Measurements from ENCODE around the gene CAV1.

CAV1 gene

GRCh38 chr7:116565981-116566380 lies 41.1 kb downstream of the CAV1 start:
- no peaks in the 10 kb centered on the region for H3F3A ChIP-seq (ENCODE audit: low read depth)
- peaks cover 15% of the 10 kb centered on the region for H3K4me1 ChIP-seq (ENCODE audit: insufficient read depth, low read length, poor library complexity, severe bottlenecking)
- H3K4me3 ChIP-seq (ENCODE audit: low read length, poor library complexity, severe bottlenecking): no peak overlapping the region
- H3K27me3 ChIP-seq (ENCODE audit: insufficient read depth, low read length, poor library complexity, severe bottlenecking): no peaks in the 10 kb centered on the region
- no peaks in the 10 kb centered on the region for H3K36me3 ChIP-seq (ENCODE audit: insufficient read depth, low read length)
- H3K4me2 ChIP-seq (ENCODE audit: low read depth, low read length, poor library complexity, severe bottlenecking): no peak overlapping the region
- no peaks in the 10 kb centered on the region for H4K20me1 ChIP-seq (ENCODE audit: insufficient read depth, low read length, poor library complexity, severe bottlenecking)
- H3K79me2 ChIP-seq (ENCODE audit: insufficient read depth, low read length): no peaks in the 10 kb centered on the region
- H3K9me3 ChIP-seq (ENCODE audit: insufficient read depth, low read depth, low read length): no peaks in the 10 kb centered on the region
- TF ChIP-seq CTCF (conservative IDR thresholded peaks at IDR 0.05; ENCODE audit: low read length) (no peak), EZH2phosphoT487 (IDR thresholded peaks at IDR 0.05; ENCODE audit: borderline replicate concordance) (no peak)
- no peaks in the 10 kb centered on the region for H3K9me2 ChIP-seq (replicated peaks; ENCODE audit: low read depth, low read length)
- H2AFZ ChIP-seq (ENCODE audit: low read length): no peak overlapping the region
- no peak overlapping the region for H3K9ac ChIP-seq (ENCODE audit: low read depth, low read length, poor library complexity, severe bottlenecking)

- Histone ChIP-seq H3K4me1 (ENCODE audit: insufficient read depth, low read length, poor library complexity, severe bottlenecking) (peaks cover 15% of the 10 kb centered on the region), H2AFZ (ENCODE audit: low read length) (no peak overlapping the region), H3K36me3 (ENCODE audit: insufficient read depth, low read length) (no peaks in the 10 kb centered on the region), H3K79me2 (ENCODE audit: insufficient read depth, low read length) (no peaks in the 10 kb centered on the region), H3K4me3 (ENCODE audit: low read length, poor library complexity, severe bottlenecking) (no peak overlapping the region), H4K20me1 (ENCODE audit: insufficient read depth, low read length, poor library complexity, severe bottlenecking) (no peaks in the 10 kb centered on the region), H3K4me2 (ENCODE audit: low read depth, low read length, poor library complexity, severe bottlenecking) (no peak overlapping the region), H3K9me2 (replicated peaks; ENCODE audit: low read depth, low read length) (no peaks in the 10 kb centered on the region), H3K9ac (ENCODE audit: low read depth, low read length, poor library complexity, severe bottlenecking) (no peak overlapping the region), H3K9me3 (ENCODE audit: insufficient read depth, low read depth, low read length) (no peaks in the 10 kb centered on the region), H3K27me3 (ENCODE audit: insufficient read depth, low read length, poor library complexity, severe bottlenecking) (no peaks in the 10 kb centered on the region), H3F3A (ENCODE audit: low read depth) (no peaks in the 10 kb centered on the region)
- TF ChIP-seq CTCF (conservative IDR thresholded peaks at IDR 0.05; ENCODE audit: low read length) (no peak), EZH2phosphoT487 (IDR thresholded peaks at IDR 0.05; ENCODE audit: borderline replicate concordance) (no peak)
These were observed 41.8 kb downstream of the CAV1 start for GRCh38 chr7:116566666-116567065.

- Histone ChIP-seq H4K20me1 (ENCODE audit: insufficient read depth, low read length, poor library complexity, severe bottlenecking) (no peaks in the 10 kb centered on the region), H3F3A (ENCODE audit: low read depth) (no peaks in the 10 kb centered on the region), H2AFZ (ENCODE audit: low read length) (no peak overlapping the region), H3K27me3 (ENCODE audit: insufficient read depth, low read length, poor library complexity, severe bottlenecking) (no peaks in the 10 kb centered on the region), H3K9me3 (ENCODE audit: insufficient read depth, low read depth, low read length) (no peaks in the 10 kb centered on the region), H3K4me2 (ENCODE audit: low read depth, low read length, poor library complexity, severe bottlenecking) (peak overlapping the region; percentile 5), H3K79me2 (ENCODE audit: insufficient read depth, low read length) (no peaks in the 10 kb centered on the region), H3K9me2 (replicated peaks; ENCODE audit: low read depth, low read length) (no peaks in the 10 kb centered on the region), H3K4me3 (ENCODE audit: low read length, poor library complexity, severe bottlenecking) (no peak overlapping the region), H3K4me1 (ENCODE audit: insufficient read depth, low read length, poor library complexity, severe bottlenecking) (peaks cover 31% of the 10 kb centered on the region), H3K36me3 (ENCODE audit: insufficient read depth, low read length) (no peaks in the 10 kb centered on the region), H3K9ac (ENCODE audit: low read depth, low read length, poor library complexity, severe bottlenecking) (no peak overlapping the region)
- TF ChIP-seq EZH2phosphoT487 (IDR thresholded peaks at IDR 0.05; ENCODE audit: borderline replicate concordance) (no peak), CTCF (conservative IDR thresholded peaks at IDR 0.05; ENCODE audit: low read length) (no peak)
These were observed 44.9 kb downstream of the CAV1 start for GRCh38 chr7:116569737-116570136.
